Measurements from ENCODE around the gene KAT7. TPM values are rescaled to one million over a fixed set of nuclear protein-coding genes. Genes with fewer than 3 reads are reported as not detected.

The KAT7 gene
- total and polyA plus RNA-seq, 2 experiments from 2014 or later, result 31.0 to 187 TPM

DNA sequence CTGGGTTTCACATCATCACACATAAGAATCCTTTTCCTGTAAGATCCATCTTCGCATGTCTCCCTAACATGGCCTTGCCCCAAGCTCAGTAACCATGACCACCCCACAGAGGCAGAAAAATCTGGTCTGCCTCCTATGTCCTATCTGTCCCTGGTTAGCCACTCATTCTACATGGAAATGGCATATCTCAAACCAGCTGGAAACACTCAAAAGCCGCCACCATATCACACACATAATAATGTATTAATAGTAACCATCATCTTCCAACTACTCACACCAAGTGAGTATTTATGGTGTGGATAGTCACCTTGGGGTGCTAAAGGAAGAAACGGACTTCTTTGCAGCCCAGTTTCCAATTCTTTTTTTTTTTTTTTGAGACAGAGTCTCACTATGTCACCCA, 36.0 kb upstream of the KAT7 start:
- H3K27ac ChIP-seq (ENCODE audit: low read depth), result 0 out of 2 replicates have a peak overlapping the region, but pooled peaks have one; percentile 59
- no peaks in the 10 kb centered on the region for H3K9me2 ChIP-seq (ENCODE audit: insufficient read depth)
- H3K4me3 ChIP-seq, result no peak overlapping the region
- TF ChIP-seq POLR2AphosphoS5 (IDR thresholded peaks at IDR 0.05; ENCODE audit: low read depth), result no peak
- H3K4me3 Mint-ChIP-seq, result no peak overlapping the region
- no peaks in the 10 kb centered on the region for H3K36me3 ChIP-seq (ENCODE audit: insufficient read depth)
- H3K9me3 Mint-ChIP-seq, result no peaks in the 10 kb centered on the region; the same call in 2 of the 3 replicates
- no peak overlapping the region; the same call in 1 of the 2 replicates for H3K4me2 ChIP-seq
- no peaks in the 10 kb centered on the region for H3F3A ChIP-seq (replicated peaks; ENCODE audit: low read depth)
- no peaks in the 10 kb centered on the region for H3K27me3 Mint-ChIP-seq (ENCODE audit: insufficient read depth, low read depth, poor library complexity)
- peaks cover 46% of the 10 kb centered on the region for H4K20me1 ChIP-seq (replicated peaks; ENCODE audit: insufficient read depth)
- peaks cover 11% of the 10 kb centered on the region; the same call in 2 of the 3 replicates for H3K36me3 Mint-ChIP-seq (ENCODE audit: low read depth)
- ATAC-seq (no peak), DNase-seq (ENCODE audit: low spot score) (no peak)
- no peak overlapping the region for H2AFZ ChIP-seq
- H3K27me3 ChIP-seq (ENCODE audit: insufficient read depth), result no peaks in the 10 kb centered on the region
- H3K27ac Mint-ChIP-seq, result 0 out of 2 replicates have a peak overlapping the region, but pooled peaks have one; percentile 36
- peaks cover 32% of the 10 kb centered on the region for H3K4me1 Mint-ChIP-seq
- H3K79me2 ChIP-seq (replicated peaks; ENCODE audit: insufficient read depth), result peaks cover 95% of the 10 kb centered on the region
- H3K4me1 ChIP-seq (ENCODE audit: insufficient read depth), result peaks cover 11% of the 10 kb centered on the region

DNA sequence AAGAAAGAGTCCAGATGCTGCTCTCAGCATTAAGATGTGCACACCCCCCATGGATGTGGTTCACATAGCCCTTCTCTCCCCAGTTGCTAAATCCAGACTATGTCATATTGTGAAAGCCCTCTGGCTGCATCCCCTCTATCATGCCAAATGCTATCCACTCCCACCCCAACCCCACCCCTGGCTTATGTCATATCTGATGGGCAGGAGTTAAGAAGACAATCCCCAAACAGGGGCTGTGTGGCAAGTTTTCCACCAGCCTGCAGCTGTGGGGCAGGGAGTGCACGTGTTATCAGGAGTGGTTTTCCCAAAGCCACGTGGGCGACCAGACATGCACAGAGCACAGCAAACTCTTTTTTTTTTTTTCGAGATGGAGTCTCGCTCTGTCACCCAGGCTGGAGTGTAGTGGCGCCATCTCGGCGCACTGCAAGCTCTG, 34.5 kb upstream of the KAT7 start:
- Histone ChIP-seq H3F3A (replicated peaks; ENCODE audit: low read depth) (no peaks in the 10 kb centered on the region), H3K79me2 (replicated peaks; ENCODE audit: insufficient read depth) (peaks cover 96% of the 10 kb centered on the region), H3K9me2 (ENCODE audit: insufficient read depth) (no peaks in the 10 kb centered on the region), H3K4me3 (no peak overlapping the region), H2AFZ (no peak overlapping the region), H3K4me1 (ENCODE audit: insufficient read depth) (peaks cover 6% of the 10 kb centered on the region; the same call in 1 of the 2 replicates), H3K27ac (ENCODE audit: low read depth) (no peak overlapping the region), H3K27me3 (ENCODE audit: insufficient read depth) (no peaks in the 10 kb centered on the region), H4K20me1 (replicated peaks; ENCODE audit: insufficient read depth) (peaks cover 53% of the 10 kb centered on the region), H3K4me2 (no peak overlapping the region), H3K36me3 (ENCODE audit: insufficient read depth) (no peaks in the 10 kb centered on the region)
- Mint-ChIP-seq H3K4me1 (peaks cover 29% of the 10 kb centered on the region), H3K9me3 (no peaks in the 10 kb centered on the region; the same call in 2 of the 3 replicates), H3K27ac (no peak overlapping the region), H3K4me3 (no peak overlapping the region), H3K36me3 (ENCODE audit: low read depth) (peaks cover 11% of the 10 kb centered on the region; the same call in 2 of the 3 replicates), H3K27me3 (ENCODE audit: insufficient read depth, low read depth, poor library complexity) (no peaks in the 10 kb centered on the region)
- no peak for DNase-seq (ENCODE audit: low spot score)
- ATAC-seq, result no peak
- TF ChIP-seq JUNB (IDR thresholded peaks at IDR 0.05; ENCODE audit: unreplicated experiment) (no peak), CTCF (conservative IDR thresholded peaks at IDR 0.05; ENCODE audit: low read depth in 2 of 2) (no peak), STAT1 (IDR thresholded peaks at IDR 0.05; ENCODE audit: unreplicated experiment) (no peak), EZH2phosphoT487 (IDR thresholded peaks at IDR 0.05; ENCODE audit: unreplicated experiment) (no peak), NANOG (IDR thresholded peaks at IDR 0.05; ENCODE audit: borderline replicate concordance) (no peak), CREB1 (CRISPR knock-in tag; IDR thresholded peaks at IDR 0.05; ENCODE audit: low read depth) (no peak), REST (IDR thresholded peaks at IDR 0.05; ENCODE audit: unreplicated experiment) (no peak), ZNF462 (CRISPR knock-in tag; IDR thresholded peaks at IDR 0.05) (no peak), EZH2 (IDR thresholded peaks at IDR 0.05; ENCODE audit: low read depth, unreplicated experiment) (no peak), ZNF114 (CRISPR knock-in tag; IDR thresholded peaks at IDR 0.05) (no peak), POLR2AphosphoS5 (IDR thresholded peaks at IDR 0.05; ENCODE audit: low read depth) (no peak)
